Sciatic nerve (tissue), 2 donors: ENCODE measurements around the gene FADS6. TPM values are rescaled to one million over a fixed set of nuclear protein-coding genes. Genes with fewer than 3 reads are reported as not detected.

Experiments used
- ATAC-seq: fragments of 200-7000 bp; cut with Tn5 transposase; one replicate; pipeline ENCODE4 v1.9.1; 2020; ENCODE audit warnings: mild to moderate bottlenecking, moderate library complexity
- DNase-seq: peaks from one replicate; pipeline ENCODE4 v3.0.0-alpha.2; 2020; ENCODE audit warnings: low spot score
- intact Hi-C: fragments of 100-400 bp; cut with DNase I; formaldehyde crosslinking; loops from one replicate; pipeline ENCODE4 v1.14.2; 2022
- total RNA-seq: library from RNA; stranded (reverse); fragmentation: NEBNext Ultra II Directional; extraction: Animal tissue kit (Norgen Biotek cat#: 25700); gene quantifications from one replicate; pipeline ENCODE4 v1.2.1, GENCODE V29; 2021
- donor health status: DM: no; HTN: no; CAD: no.
- donor health status: DM: no; HTN: no; CAD: no.

FADS6 gene
- total RNA-seq, 1 donor from 2014 or later: not detected

GRCh38 chr17:74860872-74861661 lies 32.4 kb downstream of the FADS6 start:
- no peak for ATAC-seq
- intact Hi-C loops: no loop called here
- no peak for DNase-seq

- DNase-seq (no peak), ATAC-seq (no peak)
- intact Hi-C loops: no loop called here
Observed at GRCh38 chr17:74860229-74860871, 33.1 kb downstream of the FADS6 start.

GRCh38 chr17:74859459-74860228 lies 33.8 kb downstream of the FADS6 start, which contains the start of gene GRIN2C:
GRIN2C (minus strand) TSS chr17:74859885; CDS start chr17:74855092, 4,793 bp downstream.
- no peak for ATAC-seq
- no peak for DNase-seq
- intact Hi-C loops: no loop called here

GRCh38 chr17:74858672-74859458 lies 34.6 kb downstream of the FADS6 start:
- intact Hi-C loops: no loop called here
- ATAC-seq (no peak), DNase-seq (no peak)

- DNase-seq: no peak
- ATAC-seq: no peak
- intact Hi-C loops: no loop called here
Observed at GRCh38 chr17:74857191-74857590, 36.2 kb downstream of the FADS6 start.

GRCh38 chr17:74856112-74856511 lies 37.3 kb downstream of the FADS6 start:
- intact Hi-C loops: no loop called here
- DNase-seq: no peak
- no peak for ATAC-seq

GRCh38 chr17:74855323-74855722 lies 38.1 kb downstream of the FADS6 start:
- ATAC-seq (no peak), DNase-seq (no peak)
- intact Hi-C loops: no loop called here

GRCh38 chr17:74854792-74855191 lies 38.6 kb downstream of the FADS6 start:
- no peak for ATAC-seq
- intact Hi-C loops: no loop called here
- no peak for DNase-seq

GRCh38 chr17:74853669-74854068 lies 39.8 kb downstream of the FADS6 start:
- no peak for DNase-seq
- no peak for ATAC-seq
- intact Hi-C loops: no loop called here

GRCh38 chr17:74853048-74853397 lies 40.4 kb downstream of the FADS6 start:
- ATAC-seq: no peak
- no peak for DNase-seq
- intact Hi-C loops: no loop called here

GRCh38 chr17:74852237-74853047 lies 41.0 kb downstream of the FADS6 start:
- intact Hi-C loops: no loop called here
- DNase-seq: no peak
- ATAC-seq: no peak

- ATAC-seq (no peak), DNase-seq (no peak)
- intact Hi-C loops: no loop called here
Observed at GRCh38 chr17:74851612-74852236, 41.7 kb downstream of the FADS6 start.

- intact Hi-C loops: no loop called here
- ATAC-seq: no peak
Observed at GRCh38 chr17:74850914-74851313, 42.5 kb downstream of the FADS6 start.

GRCh38 chr17:74850310-74850709 lies 43.1 kb downstream of the FADS6 start:
- DNase-seq (no peak), ATAC-seq (no peak)
- intact Hi-C loops: no loop called here

More at GRCh38 chr17:74850914-74851313, 42.5 kb downstream of the FADS6 start:
- no peak for DNase-seq

GRCh38 chr17:74848656-74849399 lies 44.6 kb downstream of the FADS6 start:
- intact Hi-C loops: no loop called here
- ATAC-seq (no peak), DNase-seq (no peak)

GRCh38 chr17:74846621-74847020 lies 46.8 kb downstream of the FADS6 start:
- ATAC-seq (no peak), DNase-seq (no peak)
- intact Hi-C loops: no loop called here

- DNase-seq (no peak), ATAC-seq (no peak)
- intact Hi-C loops: no loop called here
Observed at GRCh38 chr17:74843352-74843627, 50.1 kb downstream of the FADS6 start.
